ENCODE measurements around the gene CAND2. TPM values are rescaled to one million over a fixed set of nuclear protein-coding genes. Genes with fewer than 3 reads are reported as not detected.
A peak's percentile ranks its signal among the peaks of the same experiment; 100 is the strongest.
"Not testable (repeated sequence)": the region's sequence is repeated elsewhere in the genome, so short reads cannot be mapped to it uniquely, and the experiment has no call there.

Gene CAND2
- total RNA-seq, 2 experiments from 2014 or later: 2.1 to 2.2 TPM

GRCh38 chr3:12773030-12773709 is 23.3 kb upstream of the CAND2 start:
- intact Hi-C loops (cut with DNase I, micrococcal nuclease): no loop called here
- Mint-ChIP-seq H3K27ac (no peak overlapping the region), H3K4me1 (peaks cover 7% of the 10 kb centered on the region), H3K27me3 (no peaks in the 10 kb centered on the region), H3K4me3 (no peak overlapping the region), H3K36me3 (ENCODE audit: low read depth) (no peaks in the 10 kb centered on the region), H3K9me3 (ENCODE audit: low read depth) (no peaks in the 10 kb centered on the region)
- CTCF ChIA-PET: interaction anchor here (0.7 to 1.4 kb wide), 2 partner anchors 16 to 53 kb away, joined by 3 to 5 read pairs; no protein-coding TSS in a partner anchor
- ATAC-seq (no peak), DNase-seq (no peak)
- POLR2A ChIA-PET: no interaction called here

DNA sequence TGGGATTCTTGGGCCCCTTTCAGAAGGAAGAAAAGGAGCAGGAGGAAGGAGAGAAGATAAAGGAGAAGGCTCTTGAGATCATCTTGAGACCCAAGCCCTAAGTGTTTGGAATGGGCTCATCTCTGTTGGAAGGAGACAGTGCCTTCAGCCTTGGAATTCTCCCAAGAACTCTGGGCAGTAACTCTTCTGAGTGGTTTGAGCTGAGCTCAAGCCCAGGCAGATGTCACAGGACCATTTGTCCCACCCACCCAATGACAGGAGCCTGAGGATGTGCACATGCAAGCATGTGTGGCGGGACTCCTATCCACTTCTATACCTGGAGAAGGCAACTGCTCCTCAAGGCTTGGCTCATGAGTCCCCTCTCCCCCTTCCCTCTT is 22.8 kb upstream of the CAND2 start:
- intact Hi-C loops (cut with DNase I, micrococcal nuclease): no loop called here
- Mint-ChIP-seq H3K27me3 (no peaks in the 10 kb centered on the region), H3K4me1 (peaks cover 7% of the 10 kb centered on the region), H3K9me3 (ENCODE audit: low read depth) (no peaks in the 10 kb centered on the region), H3K36me3 (ENCODE audit: low read depth) (no peaks in the 10 kb centered on the region), H3K27ac (no peak overlapping the region), H3K4me3 (no peak overlapping the region)
- ChIA-PET POLR2A (no interaction called here), CTCF (interaction anchor here (0.6 to 1.5 kb wide), 3 partner anchors 15 to 53 kb away, joined by 3 to 5 read pairs (median 5); no protein-coding TSS in a partner anchor)
- ATAC-seq (no peak), DNase-seq (no peak)

DNA sequence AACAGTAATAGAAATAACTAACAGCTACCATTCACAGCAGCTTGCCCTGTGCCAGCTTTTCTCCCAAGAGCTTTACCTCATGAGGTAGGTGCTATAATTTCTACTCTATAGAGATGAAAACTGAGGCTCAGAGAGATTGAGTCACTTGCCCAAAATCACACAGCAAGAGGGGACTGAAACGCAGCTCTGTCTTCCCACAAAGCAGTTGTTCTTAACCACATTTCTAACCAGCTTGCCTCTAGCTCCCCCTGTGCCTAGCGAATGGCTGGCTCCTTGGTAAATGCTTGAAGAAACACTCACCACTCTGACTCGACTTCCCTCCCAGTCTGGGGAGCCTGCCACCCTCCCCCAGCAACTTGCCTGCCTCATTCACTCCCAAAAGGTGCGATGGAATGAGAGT is 21.9 kb upstream of the CAND2 start:
- peak; percentile 30 for ATAC-seq
- H3K27me3 Mint-ChIP-seq: no peaks in the 10 kb centered on the region
- no peaks in the 10 kb centered on the region for H3K9me3 Mint-ChIP-seq (ENCODE audit: low read depth)
- intact Hi-C loops (cut with DNase I, micrococcal nuclease): no loop called here
- no peaks in the 10 kb centered on the region for H3K36me3 Mint-ChIP-seq (ENCODE audit: low read depth)
- no peak overlapping the region for H3K27ac Mint-ChIP-seq
- peak; percentile 18 for DNase-seq
- H3K4me1 Mint-ChIP-seq: peaks cover 7% of the 10 kb centered on the region
- H3K4me3 Mint-ChIP-seq: no peak overlapping the region
- CTCF ChIA-PET: interaction anchor here (0.6 to 1.5 kb wide), 4 partner anchors 12 to 54 kb away, joined by 3 to 5 read pairs (median 5); no protein-coding TSS in a partner anchor
- POLR2A ChIA-PET: no interaction called here

- H3K36me3 Mint-ChIP-seq (ENCODE audit: low read depth): no peaks in the 10 kb centered on the region
- H3K4me1 Mint-ChIP-seq: peaks cover 7% of the 10 kb centered on the region
- intact Hi-C loops (cut with DNase I, micrococcal nuclease): no loop called here
- no peak overlapping the region for H3K27ac Mint-ChIP-seq
- H3K27me3 Mint-ChIP-seq: no peaks in the 10 kb centered on the region
- no peaks in the 10 kb centered on the region for H3K9me3 Mint-ChIP-seq (ENCODE audit: low read depth)
- ChIA-PET CTCF (interaction anchor here (0.6 to 1.5 kb wide), 2 partner anchors 33 to 35 kb away, joined by 3 to 5 read pairs; no protein-coding TSS in a partner anchor), POLR2A (no interaction called here)
- DNase-seq: no peak
- H3K4me3 Mint-ChIP-seq: no peak overlapping the region
- no peak for ATAC-seq
Measured at GRCh38 chr3:12775226-12775625, 21.3 kb upstream of the CAND2 start.

GRCh38 chr3:12775970-12776369 is 20.5 kb upstream of the CAND2 start:
- CTCF ChIA-PET, POLR2A ChIA-PET, ATAC-seq: not testable (repeated sequence)

DNA sequence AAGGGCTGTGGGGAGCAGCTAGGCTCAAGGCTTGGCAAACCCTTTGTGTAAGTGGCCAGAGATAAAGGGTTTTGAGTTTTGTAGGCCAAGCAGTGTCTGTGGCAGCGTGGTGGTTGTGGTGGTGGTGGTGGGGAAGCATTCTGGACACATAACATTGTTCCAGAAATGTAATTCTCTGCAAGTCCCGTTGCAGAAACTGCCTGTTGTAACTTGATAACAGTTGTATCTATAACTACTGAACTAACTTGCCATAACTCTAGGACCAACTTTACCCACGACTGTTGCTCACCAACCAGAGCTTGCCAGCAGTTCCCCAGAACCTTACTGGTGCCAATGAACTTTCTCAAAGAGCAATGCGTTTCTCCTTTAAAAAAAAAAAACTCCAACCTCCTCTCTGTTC is 19.3 kb upstream of the CAND2 start:
- intact Hi-C loops (cut with DNase I, micrococcal nuclease): loop anchor here in 1 of 2 experiments (2.0 kb wide), 1 partner anchor 18 kb away; no protein-coding TSS in a partner anchor
- Mint-ChIP-seq H3K4me3 (no peak overlapping the region), H3K27ac (no peak overlapping the region), H3K9me3 (ENCODE audit: low read depth) (no peaks in the 10 kb centered on the region), H3K27me3 (peaks cover 3% of the 10 kb centered on the region), H3K36me3 (ENCODE audit: low read depth) (no peaks in the 10 kb centered on the region), H3K4me1 (peaks cover 7% of the 10 kb centered on the region)
- ChIA-PET POLR2A (no interaction called here), CTCF (no interaction called here)
- DNase-seq (no peak), ATAC-seq (no peak)

More at GRCh38 chr3:12775970-12776369, 20.5 kb upstream of the CAND2 start:
- intact Hi-C loops (cut with DNase I, micrococcal nuclease): loop anchor here in 1 of 2 experiments (2.0 kb wide), 1 partner anchor 19 kb away; no protein-coding TSS in a partner anchor
- H3K27ac Mint-ChIP-seq; H3K4me1 Mint-ChIP-seq; H3K36me3 Mint-ChIP-seq (ENCODE audit: low read depth); H3K27me3 Mint-ChIP-seq; DNase-seq; H3K9me3 Mint-ChIP-seq (ENCODE audit: low read depth); H3K4me3 Mint-ChIP-seq: not testable (repeated sequence)

DNA sequence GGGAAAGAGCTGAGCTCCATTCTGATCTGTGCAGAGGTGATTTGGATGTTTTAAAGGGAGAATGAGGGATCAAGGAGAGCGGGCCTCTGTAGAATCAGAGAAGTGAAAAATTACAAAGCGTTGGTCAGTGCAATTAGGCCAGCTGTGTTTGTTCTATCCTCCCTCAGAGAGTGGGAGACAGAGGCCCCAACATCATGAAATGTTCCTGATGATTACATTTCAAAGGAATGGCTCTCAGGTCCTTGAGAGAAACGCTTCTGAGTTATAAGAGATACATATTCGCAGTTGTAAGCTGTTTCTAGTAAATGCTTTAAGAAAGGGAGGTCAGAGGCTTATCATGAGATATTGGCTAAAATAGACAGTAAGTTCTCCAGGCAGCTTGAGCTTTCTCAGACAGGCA is 15.7 kb upstream of the CAND2 start:
- H3K9me3 Mint-ChIP-seq (ENCODE audit: low read depth): no peaks in the 10 kb centered on the region
- no peak for DNase-seq
- H3K27me3 Mint-ChIP-seq: peaks cover 16% of the 10 kb centered on the region
- H3K27ac Mint-ChIP-seq: no peak overlapping the region
- H3K4me3 Mint-ChIP-seq: no peak overlapping the region
- intact Hi-C loops (cut with DNase I, micrococcal nuclease): no loop called here
- H3K36me3 Mint-ChIP-seq (ENCODE audit: low read depth): no peaks in the 10 kb centered on the region
- ChIA-PET POLR2A (no interaction called here), CTCF (no interaction called here)
- no peak for ATAC-seq
- no peaks in the 10 kb centered on the region for H3K4me1 Mint-ChIP-seq

DNA sequence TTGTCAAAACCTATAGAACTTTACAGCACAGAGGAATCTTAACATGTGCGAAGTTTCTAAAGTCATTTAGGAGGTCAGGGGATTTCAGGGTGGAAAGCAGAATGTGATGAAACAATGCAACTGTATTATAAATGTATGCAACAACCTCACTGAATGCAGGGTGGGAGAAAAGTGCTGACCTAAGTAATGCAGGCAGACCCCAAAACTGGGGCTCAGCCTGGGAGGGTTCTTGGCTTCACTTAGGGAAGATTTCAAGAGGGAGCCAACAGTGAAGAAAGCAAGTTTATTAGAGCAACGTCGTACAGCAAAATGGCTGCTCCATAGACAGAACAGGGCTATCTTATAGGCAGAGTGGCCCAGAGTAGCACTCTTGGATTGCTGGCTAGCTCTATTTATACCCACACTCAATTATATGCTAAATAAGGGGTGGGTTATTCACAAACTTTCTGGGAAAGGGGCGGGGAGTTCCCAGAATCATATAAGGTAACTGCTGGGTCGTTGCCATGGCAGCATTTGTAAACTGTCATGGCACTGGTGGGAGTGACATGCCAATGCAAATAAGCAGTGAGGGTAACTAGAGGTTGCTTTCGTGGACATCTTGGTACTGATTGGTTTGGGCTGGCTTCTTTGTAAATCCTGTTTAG is 14.2 kb upstream of the CAND2 start:
- intact Hi-C loops (cut with DNase I, micrococcal nuclease): no loop called here
- H3K27ac Mint-ChIP-seq: no peak overlapping the region
- no peak overlapping the region for H3K4me3 Mint-ChIP-seq

DNA sequence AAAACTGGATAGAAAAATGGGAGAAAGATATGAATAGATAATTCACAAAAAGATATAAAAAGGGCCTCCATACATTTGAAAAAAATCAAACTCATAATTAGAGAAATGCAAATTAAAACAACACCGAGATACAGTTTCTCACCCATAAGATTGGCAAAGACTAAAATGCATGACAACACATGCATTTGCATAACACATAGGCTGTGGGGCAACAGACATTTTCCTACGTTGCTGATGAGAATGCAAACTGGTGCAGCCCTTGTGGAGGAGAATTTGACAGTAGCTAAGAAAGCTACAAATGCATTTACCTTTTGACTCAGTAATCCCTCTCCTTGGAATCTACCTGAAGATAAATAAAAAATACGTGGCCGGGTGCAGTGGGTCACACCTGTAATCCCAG is 11.4 kb upstream of the CAND2 start:
- Mint-ChIP-seq H3K4me3 (no peak overlapping the region), H3K36me3 (ENCODE audit: low read depth) (no peaks in the 10 kb centered on the region), H3K9me3 (ENCODE audit: low read depth) (no peaks in the 10 kb centered on the region), H3K27ac (no peak overlapping the region), H3K27me3 (peaks cover 16% of the 10 kb centered on the region), H3K4me1 (no peaks in the 10 kb centered on the region)
- CTCF ChIA-PET: interaction anchor here (0.8 kb wide), 1 partner anchor 16 kb away, joined by 4 read pairs; no protein-coding TSS in a partner anchor
- ATAC-seq (no peak), DNase-seq (no peak)
- intact Hi-C loops (cut with DNase I, micrococcal nuclease): no loop called here
- POLR2A ChIA-PET: no interaction called here

More for the DNA sequence above, 14.2 kb upstream of the CAND2 start:
- no peaks in the 10 kb centered on the region for H3K4me1 Mint-ChIP-seq
- ChIA-PET POLR2A (no interaction called here), CTCF (interaction anchor here (0.7 kb wide), 1 partner anchor 13 kb away, joined by 3 read pairs; no protein-coding TSS in a partner anchor)
- H3K36me3 Mint-ChIP-seq (ENCODE audit: low read depth): no peaks in the 10 kb centered on the region
- H3K27me3 Mint-ChIP-seq: peaks cover 16% of the 10 kb centered on the region
- H3K9me3 Mint-ChIP-seq (ENCODE audit: low read depth): no peaks in the 10 kb centered on the region
- ATAC-seq (no peak), DNase-seq (peak; percentile 37)

GRCh38 chr3:12787346-12787745 is 9.1 kb upstream of the CAND2 start:
- not testable (repeated sequence) for ATAC-seq; H3K27ac Mint-ChIP-seq; H3K9me3 Mint-ChIP-seq (ENCODE audit: low read depth); H3K36me3 Mint-ChIP-seq (ENCODE audit: low read depth); H3K4me3 Mint-ChIP-seq; H3K4me1 Mint-ChIP-seq
- CTCF ChIA-PET: interaction anchor here (0.7 to 3.2 kb wide), 14 partner anchors 8 to 449 kb away, joined by 3 to 21 read pairs (median 4); partner anchors contain the start of genes CAND2, RPL32 and TMEM40
- POLR2A ChIA-PET: interaction anchor here (0.5 to 0.8 kb wide), 3 partner anchors 14 to 1311 kb away, joined by 3 to 4 read pairs (median 3); no protein-coding TSS in a partner anchor
- DNase-seq: peak; percentile 77
- peaks cover 13% of the 10 kb centered on the region for H3K27me3 Mint-ChIP-seq
- intact Hi-C loops (cut with DNase I, micrococcal nuclease): loop anchor here (1.0 to 2.0 kb wide), 2 partner anchors 105 kb away; no protein-coding TSS in a partner anchor

- intact Hi-C loops (cut with DNase I, micrococcal nuclease): loop anchor here (1.0 to 2.0 kb wide), 2 partner anchors 104 to 105 kb away; no protein-coding TSS in a partner anchor
- H3K9me3 Mint-ChIP-seq (ENCODE audit: low read depth); DNase-seq; H3K4me1 Mint-ChIP-seq; H3K4me3 Mint-ChIP-seq; H3K27ac Mint-ChIP-seq; POLR2A ChIA-PET; ATAC-seq; H3K27me3 Mint-ChIP-seq; H3K36me3 Mint-ChIP-seq (ENCODE audit: low read depth): not testable (repeated sequence)
- CTCF ChIA-PET: interaction anchor here (0.6 to 3.2 kb wide), 12 partner anchors 8 to 450 kb away, joined by 3 to 21 read pairs (median 3); partner anchors contain the start of genes CAND2 and TMEM40
Measured at GRCh38 chr3:12787967-12788690, 8.4 kb upstream of the CAND2 start.
